ENCODE data around the gene LONRF2.
"Not testable (repeated sequence)": the region's sequence is repeated elsewhere in the genome, so short reads cannot be mapped to it uniquely, and the experiment has no call there.

LONRF2 gene

DNA sequence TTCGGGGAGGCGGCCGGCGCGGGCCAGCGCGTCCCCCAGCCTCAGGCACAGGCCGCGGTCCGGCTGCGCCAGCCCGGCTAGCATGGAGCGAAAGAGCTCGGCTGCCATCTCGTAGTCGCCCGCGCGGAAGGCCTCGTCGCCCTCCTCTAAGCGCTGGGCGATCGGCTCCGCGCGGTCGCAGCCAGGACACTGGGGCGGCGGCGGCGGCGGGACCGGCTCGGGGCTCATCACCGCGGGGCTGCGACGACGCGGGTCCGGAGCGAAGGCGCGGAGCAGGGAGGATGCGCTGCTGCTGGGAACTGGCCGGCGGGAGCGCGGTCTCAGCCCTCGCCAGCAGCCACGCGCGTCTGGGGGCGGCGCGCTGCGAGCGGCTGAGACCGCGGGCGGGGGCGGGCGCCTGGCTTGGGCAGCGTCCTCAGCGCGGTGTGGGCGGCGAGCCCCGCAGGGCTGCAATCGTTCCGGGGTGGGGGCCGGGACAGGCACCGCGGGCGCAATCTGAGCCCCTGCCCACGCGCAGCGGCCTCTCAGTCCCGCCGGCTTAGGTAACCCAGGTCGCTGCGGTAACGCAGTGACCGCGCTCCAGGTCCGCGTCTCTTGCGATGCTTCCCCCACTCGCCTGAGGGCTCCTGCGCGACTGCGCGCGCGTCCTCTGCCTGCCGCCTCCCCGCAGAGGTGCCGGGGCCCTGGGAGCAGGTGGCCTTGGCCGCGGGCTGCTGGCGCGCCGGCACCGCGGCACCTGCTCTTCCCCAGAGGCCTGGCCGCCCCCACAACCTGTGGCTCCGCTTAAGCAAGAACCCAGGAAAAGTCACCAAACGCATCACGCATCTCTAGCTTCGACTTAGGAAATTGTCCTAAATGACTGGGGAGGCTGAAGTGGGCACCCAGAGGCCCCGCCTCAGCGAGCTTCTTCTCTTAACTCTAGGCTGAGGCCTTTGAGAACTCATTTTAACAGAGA is at the start of gene LONRF2:
TSS of gene LONRF2 (minus strand) at position 636 of the 955 bp plus-strand sequence. CDS start at position 228, 408 bp downstream.
- H3K27ac Mint-ChIP-seq, result no peak within 1 kb of the TSS
- peaks cover 2% of the 10 kb centered on the region for H3K4me1 Mint-ChIP-seq (ENCODE audit: low read depth)
- DNase-seq, result peak; percentile 38
- H3K36me3 Mint-ChIP-seq (ENCODE audit: low read depth), result no peaks in the 10 kb centered on the region
- peak within 1 kb of the TSS; percentile 54 for H3K4me3 Mint-ChIP-seq
- peaks cover 9% of the 10 kb centered on the region for H3K9me3 Mint-ChIP-seq
- H3K27me3 Mint-ChIP-seq, result peaks cover 66% of the 10 kb centered on the region

DNA sequence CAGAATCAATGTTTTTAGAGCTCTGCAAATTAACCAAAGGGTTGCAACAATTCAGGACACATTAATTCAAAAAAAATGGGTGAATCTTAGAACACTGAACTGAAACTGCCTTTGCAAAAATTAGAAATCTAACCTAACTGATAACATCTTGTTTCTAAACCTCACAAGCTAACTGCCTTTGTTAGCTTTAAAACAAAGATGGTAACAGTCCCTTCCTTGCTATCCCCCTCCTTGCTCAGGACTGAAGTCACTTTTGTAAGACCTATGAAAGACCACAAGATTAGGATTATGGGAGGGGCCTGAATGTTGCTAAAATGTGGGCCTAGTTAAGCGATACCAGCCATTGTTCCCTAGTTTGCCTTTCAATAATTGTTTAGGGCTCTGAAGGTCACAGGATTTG is 44.9 kb upstream of the LONRF2 start:
- H3K36me3 Mint-ChIP-seq (ENCODE audit: low read depth), result no peaks in the 10 kb centered on the region
- no peak overlapping the region for H3K27ac Mint-ChIP-seq
- peaks cover 20% of the 10 kb centered on the region for H3K27me3 Mint-ChIP-seq
- no peak for DNase-seq
- H3K9me3 Mint-ChIP-seq, result peaks cover 31% of the 10 kb centered on the region
- no peak overlapping the region for H3K4me3 Mint-ChIP-seq
- H3K4me1 Mint-ChIP-seq (ENCODE audit: low read depth), result no peaks in the 10 kb centered on the region

DNA sequence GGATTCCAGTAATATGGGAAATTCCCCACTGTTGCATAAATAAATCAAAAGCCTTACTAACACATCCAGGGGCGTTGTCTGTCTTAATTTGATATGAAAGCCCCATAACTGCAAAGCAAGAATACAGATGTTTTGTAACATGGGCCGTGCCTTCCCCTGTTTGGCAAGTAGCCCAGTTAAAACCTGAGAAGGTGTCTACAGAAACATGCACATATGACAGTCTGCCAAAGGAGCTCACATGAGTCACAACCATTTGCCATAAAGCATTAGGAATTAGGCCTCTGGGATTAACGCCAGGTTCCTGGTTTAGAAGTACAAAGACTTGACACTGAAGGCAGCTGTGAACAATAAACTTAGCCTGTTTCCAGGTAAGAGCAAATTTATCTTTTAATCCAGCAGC is 43.1 kb upstream of the LONRF2 start:
- no peaks in the 10 kb centered on the region for H3K4me1 Mint-ChIP-seq (ENCODE audit: low read depth)
- no peak overlapping the region for H3K27ac Mint-ChIP-seq
- no peak for DNase-seq
- no peaks in the 10 kb centered on the region for H3K36me3 Mint-ChIP-seq (ENCODE audit: low read depth)
- H3K4me3 Mint-ChIP-seq, result no peak overlapping the region
- peaks cover 24% of the 10 kb centered on the region for H3K9me3 Mint-ChIP-seq
- H3K27me3 Mint-ChIP-seq, result peaks cover 16% of the 10 kb centered on the region

GRCh38 chr2:100362269-100362668 is 40.0 kb upstream of the LONRF2 start:
- peaks cover 17% of the 10 kb centered on the region for H3K9me3 Mint-ChIP-seq
- H3K27me3 Mint-ChIP-seq; H3K4me3 Mint-ChIP-seq; H3K36me3 Mint-ChIP-seq (ENCODE audit: low read depth); DNase-seq; H3K27ac Mint-ChIP-seq; H3K4me1 Mint-ChIP-seq (ENCODE audit: low read depth): not testable (repeated sequence)

DNA sequence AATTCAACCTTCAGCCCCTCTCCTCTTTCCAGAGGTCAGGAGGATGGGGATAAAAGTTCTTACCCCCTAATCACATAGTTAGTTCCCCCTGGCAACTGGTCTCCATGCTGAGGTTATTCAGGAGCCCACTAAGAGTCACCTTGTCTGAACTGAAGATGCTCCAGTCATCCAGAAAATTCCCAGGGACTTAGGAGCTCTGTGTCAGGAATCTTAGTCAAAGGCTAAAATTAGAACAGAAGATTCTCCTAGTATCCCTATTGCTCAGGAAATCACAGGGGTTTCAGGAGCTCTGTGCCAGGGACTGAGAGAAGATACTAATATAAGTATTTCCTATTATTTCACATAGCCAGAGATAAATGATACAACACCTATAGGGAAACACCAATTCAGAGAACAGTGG is 37.3 kb upstream of the LONRF2 start:
- H3K27ac Mint-ChIP-seq, result no peak overlapping the region
- H3K4me1 Mint-ChIP-seq (ENCODE audit: low read depth), result no peaks in the 10 kb centered on the region
- H3K9me3 Mint-ChIP-seq, result peaks cover 17% of the 10 kb centered on the region
- DNase-seq, result no peak
- H3K27me3 Mint-ChIP-seq, result peaks cover 23% of the 10 kb centered on the region
- no peak overlapping the region for H3K4me3 Mint-ChIP-seq
- no peaks in the 10 kb centered on the region for H3K36me3 Mint-ChIP-seq (ENCODE audit: low read depth)

DNA sequence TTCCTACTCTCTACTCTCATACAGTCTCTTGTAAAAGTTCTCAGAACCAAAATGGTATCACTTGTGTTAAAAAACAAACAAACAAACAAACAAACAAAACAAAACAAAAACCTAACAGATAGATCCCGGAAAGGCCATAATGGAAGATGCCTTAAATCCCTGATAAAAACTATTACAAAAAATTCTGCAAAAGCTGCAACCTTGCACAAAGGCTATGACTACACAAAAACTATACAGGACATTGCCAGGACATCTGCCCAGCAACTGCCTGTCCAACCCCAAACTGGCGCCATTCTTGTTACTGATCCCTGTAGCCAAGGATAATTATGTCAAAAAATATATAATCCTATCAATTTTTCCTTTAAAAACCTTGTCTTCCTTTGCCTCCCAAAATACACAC is 36.3 kb upstream of the LONRF2 start:
- H3K27me3 Mint-ChIP-seq, result peaks cover 31% of the 10 kb centered on the region
- no peak overlapping the region for H3K4me3 Mint-ChIP-seq
- no peaks in the 10 kb centered on the region for H3K36me3 Mint-ChIP-seq (ENCODE audit: low read depth)
- H3K27ac Mint-ChIP-seq, result no peak overlapping the region
- H3K9me3 Mint-ChIP-seq, result peaks cover 17% of the 10 kb centered on the region
- H3K4me1 Mint-ChIP-seq (ENCODE audit: low read depth), result no peaks in the 10 kb centered on the region
- no peak for DNase-seq

GRCh38 chr2:100352521-100352920 is 30.2 kb upstream of the LONRF2 start:
- H3K27me3 Mint-ChIP-seq, result peaks cover 64% of the 10 kb centered on the region
- no peaks in the 10 kb centered on the region for H3K9me3 Mint-ChIP-seq
- no peaks in the 10 kb centered on the region for H3K4me1 Mint-ChIP-seq (ENCODE audit: low read depth)
- H3K36me3 Mint-ChIP-seq (ENCODE audit: low read depth), result no peaks in the 10 kb centered on the region
- no peak overlapping the region for H3K4me3 Mint-ChIP-seq
- no peak for DNase-seq
- H3K27ac Mint-ChIP-seq, result no peak overlapping the region

GRCh38 chr2:100350661-100351185 is 28.4 kb upstream of the LONRF2 start:
- H3K27ac Mint-ChIP-seq, result no peak overlapping the region
- H3K36me3 Mint-ChIP-seq (ENCODE audit: low read depth), result no peaks in the 10 kb centered on the region
- peaks cover 56% of the 10 kb centered on the region for H3K27me3 Mint-ChIP-seq
- H3K4me3 Mint-ChIP-seq, result no peak overlapping the region
- DNase-seq, result no peak
- H3K4me1 Mint-ChIP-seq (ENCODE audit: low read depth), result no peaks in the 10 kb centered on the region
- no peaks in the 10 kb centered on the region for H3K9me3 Mint-ChIP-seq

- H3K27me3 Mint-ChIP-seq, result peaks cover 48% of the 10 kb centered on the region
- H3K9me3 Mint-ChIP-seq, H3K27ac Mint-ChIP-seq: not testable (repeated sequence)
Measured at GRCh38 chr2:100345144-100345543, 22.8 kb upstream of the LONRF2 start.

GRCh38 chr2:100344433-100344832 is 22.1 kb upstream of the LONRF2 start:
- Mint-ChIP-seq H3K9me3 (no peaks in the 10 kb centered on the region), H3K27me3 (peaks cover 47% of the 10 kb centered on the region), H3K27ac (no peak overlapping the region), H3K4me3 (no peak overlapping the region), H3K36me3 (ENCODE audit: low read depth) (no peaks in the 10 kb centered on the region), H3K4me1 (ENCODE audit: low read depth) (no peaks in the 10 kb centered on the region)
- DNase-seq, result no peak

More at GRCh38 chr2:100345144-100345543, 22.8 kb upstream of the LONRF2 start:
- H3K36me3 Mint-ChIP-seq (ENCODE audit: low read depth); DNase-seq; H3K4me3 Mint-ChIP-seq; H3K4me1 Mint-ChIP-seq (ENCODE audit: low read depth): not testable (repeated sequence)

DNA sequence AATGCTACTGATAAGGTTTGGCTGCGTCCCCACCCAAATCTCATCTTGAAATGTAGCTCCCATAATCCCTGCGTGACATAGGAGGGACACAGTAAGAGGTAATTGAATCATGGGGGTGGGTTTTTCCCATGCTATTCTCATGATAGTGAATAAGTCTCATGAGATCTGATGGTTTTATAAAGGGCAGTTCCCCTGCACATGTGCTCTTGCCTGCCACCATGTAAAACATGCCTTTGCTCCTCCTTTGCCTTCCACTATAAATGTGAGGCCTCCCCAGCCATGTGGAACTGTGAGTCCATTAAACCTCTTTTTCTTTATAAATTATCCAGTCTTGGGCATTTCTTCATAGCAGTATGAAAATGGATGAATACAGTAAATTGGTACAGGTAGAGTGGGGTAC is 20.2 kb upstream of the LONRF2 start:
- H3K27ac Mint-ChIP-seq; H3K36me3 Mint-ChIP-seq (ENCODE audit: low read depth); H3K4me3 Mint-ChIP-seq; H3K9me3 Mint-ChIP-seq; H3K4me1 Mint-ChIP-seq (ENCODE audit: low read depth); DNase-seq: not testable (repeated sequence)
- peaks cover 38% of the 10 kb centered on the region for H3K27me3 Mint-ChIP-seq

- H3K4me1 Mint-ChIP-seq (ENCODE audit: low read depth), result no peaks in the 10 kb centered on the region
- H3K36me3 Mint-ChIP-seq (ENCODE audit: low read depth), result no peaks in the 10 kb centered on the region
Measured at GRCh38 chr2:100339823-100340222, 17.5 kb upstream of the LONRF2 start.

DNA sequence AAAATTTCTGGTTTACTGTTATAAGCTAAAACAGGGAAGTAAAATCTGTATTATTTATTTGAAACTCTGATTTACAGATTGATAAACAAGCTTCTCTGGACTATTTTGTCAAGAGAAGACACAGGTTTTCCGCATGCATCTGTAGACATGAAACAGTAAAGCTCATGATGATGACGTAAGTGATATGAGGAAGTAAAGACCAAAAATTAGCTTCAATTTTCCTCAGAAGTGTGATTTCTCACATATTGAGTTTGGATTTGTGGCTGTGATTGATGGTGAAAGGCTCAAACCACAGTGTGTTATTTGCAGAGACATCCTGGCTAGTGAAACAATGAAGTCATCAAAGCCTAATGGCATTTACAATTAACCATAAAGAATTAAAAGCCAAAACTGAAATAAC is 12.6 kb upstream of the LONRF2 start:
- DNase-seq, result no peak
- no peak overlapping the region for H3K27ac Mint-ChIP-seq

More at GRCh38 chr2:100339823-100340222, 17.5 kb upstream of the LONRF2 start:
- Mint-ChIP-seq H3K27ac (no peak overlapping the region), H3K4me3 (no peak overlapping the region), H3K27me3 (peaks cover 32% of the 10 kb centered on the region), H3K9me3 (no peaks in the 10 kb centered on the region)
- DNase-seq, result no peak

GRCh38 chr2:100327742-100328141 is 5.4 kb upstream of the LONRF2 start:
- Mint-ChIP-seq H3K4me1 (ENCODE audit: low read depth) (no peaks in the 10 kb centered on the region), H3K9me3 (no peaks in the 10 kb centered on the region), H3K36me3 (ENCODE audit: low read depth) (no peaks in the 10 kb centered on the region), H3K27me3 (peaks cover 45% of the 10 kb centered on the region), H3K27ac (no peak overlapping the region), H3K4me3 (no peak overlapping the region)
- DNase-seq, result no peak

More for the DNA sequence above, 12.6 kb upstream of the LONRF2 start:
- Mint-ChIP-seq H3K27me3 (peaks cover 27% of the 10 kb centered on the region), H3K36me3 (ENCODE audit: low read depth) (no peaks in the 10 kb centered on the region), H3K9me3 (no peaks in the 10 kb centered on the region), H3K4me3 (no peak overlapping the region), H3K4me1 (ENCODE audit: low read depth) (no peaks in the 10 kb centered on the region)

- DNase-seq, result peak; percentile 42
- Mint-ChIP-seq H3K27me3 (peaks cover 73% of the 10 kb centered on the region), H3K27ac (no peak overlapping the region), H3K4me3 (peak overlapping the region; percentile 3), H3K36me3 (ENCODE audit: low read depth) (no peaks in the 10 kb centered on the region), H3K4me1 (ENCODE audit: low read depth) (peaks cover 2% of the 10 kb centered on the region), H3K9me3 (peaks cover 9% of the 10 kb centered on the region)
Measured at GRCh38 chr2:100321179-100321865, 979 bp downstream of the LONRF2 start.
